HG03342 (cell line): Measurements from ENCODE around the gene CGREF1.
"Not testable (repeated sequence)": the region's sequence is repeated elsewhere in the genome, so short reads cannot be mapped to it uniquely, and the experiment has no call there.

Experiments used
- ATAC-seq: cut with Tn5 transposase; IDR thresholded peaks from one replicate; pipeline ENCODE4 v1.9.1; 2021; ENCODE audit warnings: mild to moderate bottlenecking, moderate library complexity; ENCODE audit not compliant: unreplicated experiment

The CGREF1 gene

DNA sequence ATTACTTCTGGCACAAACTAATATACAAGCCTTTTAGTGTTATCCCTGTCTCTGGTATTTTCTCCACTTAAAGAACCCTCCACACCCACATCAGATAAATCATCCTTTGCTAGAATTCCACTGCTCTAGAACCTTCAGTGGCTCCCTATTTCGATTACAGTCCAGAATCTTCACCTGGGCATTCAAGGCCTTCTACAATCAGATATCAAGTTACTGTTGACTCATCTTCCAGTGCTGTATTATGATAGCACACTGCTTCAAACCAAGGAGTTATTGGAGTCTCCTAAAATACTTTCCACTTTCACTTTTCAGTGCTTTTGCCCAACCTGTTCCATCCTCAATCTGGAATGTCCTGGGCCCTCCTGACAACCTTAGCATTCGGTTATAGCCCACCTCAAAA lies 3.4 kb downstream of the CGREF1 start:
- ATAC-seq, result no peak

DNA sequence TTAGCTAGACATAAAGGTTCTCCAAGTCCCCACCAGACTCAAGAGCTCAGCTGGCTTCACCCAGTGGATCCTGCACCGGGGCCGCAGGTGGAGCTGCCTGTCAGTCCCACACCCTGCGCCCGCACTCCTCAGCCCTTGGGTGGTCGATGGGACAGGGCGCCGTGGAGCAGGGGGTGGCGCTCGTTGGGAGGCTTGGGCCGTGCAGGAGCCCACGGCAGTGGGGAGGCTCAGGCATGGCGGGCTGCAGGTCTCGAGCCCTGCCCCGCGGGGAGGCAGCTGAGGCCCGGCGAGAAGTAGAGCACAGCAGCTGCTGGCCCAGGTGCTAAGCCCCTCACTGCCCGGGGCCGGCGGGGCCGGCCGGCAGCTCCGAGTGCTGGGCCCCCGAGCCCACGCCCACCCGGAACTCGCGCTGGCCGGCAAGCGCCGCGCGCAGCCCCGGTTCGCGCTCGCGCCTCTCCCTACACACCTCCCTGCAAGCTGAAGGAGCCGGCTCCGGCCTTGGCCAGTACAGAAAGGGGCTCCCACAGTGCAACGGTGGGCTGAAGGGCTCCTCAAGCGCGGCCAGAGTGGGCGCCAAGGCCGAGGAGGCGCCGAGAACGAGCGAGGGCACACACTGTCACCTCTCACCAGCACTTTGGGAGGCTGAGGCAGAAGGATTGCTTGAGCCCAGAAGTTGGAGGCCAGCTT lies 7.4 kb downstream of the CGREF1 start:
- ATAC-seq, result not testable (repeated sequence)

DNA sequence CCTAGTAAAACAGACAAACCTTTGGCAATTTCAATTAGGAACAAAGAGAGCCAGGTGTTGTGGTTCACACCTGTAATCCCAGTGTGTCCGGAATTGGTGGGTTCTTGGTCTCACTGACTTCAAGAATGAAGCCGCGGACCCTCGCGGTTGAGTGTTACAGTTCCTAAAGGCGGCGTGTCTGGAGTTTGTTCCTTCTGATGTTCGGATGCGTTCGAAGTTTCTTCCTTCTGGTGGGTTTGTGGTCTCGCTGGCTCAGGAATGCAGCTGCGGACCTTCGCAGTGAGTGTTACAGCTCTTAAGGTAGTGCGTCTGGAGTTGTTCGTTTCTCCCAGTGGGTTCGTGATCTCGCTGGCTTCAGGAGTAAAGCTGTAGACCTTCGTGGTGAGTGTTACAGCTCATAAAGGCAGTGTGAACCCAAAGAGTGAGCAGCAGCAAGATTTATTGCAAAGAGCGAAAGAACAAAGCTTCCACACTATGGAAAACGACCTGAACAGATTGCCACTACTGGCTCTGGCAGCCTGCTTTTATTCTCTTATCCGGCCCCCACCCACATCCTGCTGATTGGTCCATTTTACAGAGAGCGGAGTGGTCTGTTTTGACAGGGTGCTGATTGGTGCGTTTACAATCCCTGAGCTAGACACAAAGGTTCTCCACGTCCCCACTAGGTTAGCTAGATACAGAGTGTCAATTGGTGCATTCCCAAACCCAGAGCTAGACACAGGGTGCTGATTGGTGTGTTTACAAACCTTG lies 8.2 kb downstream of the CGREF1 start:
- not testable (repeated sequence) for ATAC-seq

DNA sequence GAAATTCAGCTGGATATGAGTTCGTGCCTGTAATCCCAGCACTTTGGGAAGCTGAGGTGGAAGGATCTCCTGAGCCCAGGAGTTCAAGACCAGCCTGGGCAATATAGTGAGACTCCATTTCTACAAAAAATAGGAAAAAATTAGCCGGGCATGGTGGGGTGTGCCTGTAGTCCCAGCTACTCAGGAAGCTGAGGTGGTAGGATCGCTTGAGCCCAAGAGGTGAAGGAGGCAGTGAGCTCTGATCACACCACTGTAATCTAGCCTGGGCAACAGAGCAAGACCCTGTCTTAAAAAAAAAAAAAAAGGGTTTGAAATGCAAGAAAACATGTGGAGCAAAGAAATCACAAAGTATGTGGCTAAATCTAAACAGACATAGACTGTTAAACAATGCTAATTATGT lies 9.8 kb downstream of the CGREF1 start:
- ATAC-seq, result no peak

DNA sequence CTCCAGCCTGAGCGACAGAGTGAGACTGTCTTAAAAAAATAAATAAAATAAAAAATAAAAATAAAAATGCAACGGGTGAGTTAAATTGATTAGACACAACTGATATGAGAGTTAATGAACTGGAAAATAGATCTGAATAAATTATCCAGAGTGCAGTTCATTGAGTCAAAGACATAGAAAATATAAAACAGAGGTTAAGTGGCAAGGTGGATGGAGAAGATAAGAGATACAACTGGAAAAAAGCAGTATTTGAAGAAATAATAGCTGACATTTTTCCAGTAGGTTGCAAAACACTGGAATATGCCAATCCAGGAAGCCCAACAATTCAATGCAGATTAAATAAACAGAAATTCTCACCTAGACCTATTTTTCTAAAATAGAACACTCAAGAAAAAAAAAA lies 10.7 kb downstream of the CGREF1 start:
- ATAC-seq, result no peak

DNA sequence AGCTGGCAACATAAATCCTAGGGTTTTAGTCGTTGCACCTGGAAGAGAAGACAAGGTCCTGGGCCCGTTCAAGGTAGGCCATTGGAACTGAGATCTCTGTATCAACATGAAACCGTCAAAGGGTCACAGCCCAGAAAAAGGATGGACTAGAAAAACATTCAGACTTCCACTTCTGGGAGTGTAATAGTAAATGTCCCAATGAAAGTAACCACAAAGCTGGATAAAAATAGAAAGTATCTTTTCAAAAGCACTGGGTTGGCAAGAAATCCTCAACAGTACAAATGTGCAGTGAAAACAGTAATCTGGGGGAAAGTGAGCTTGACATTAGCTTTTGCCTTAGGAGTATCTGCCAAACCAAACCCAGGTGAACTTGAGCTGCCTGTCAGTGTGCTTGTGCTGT lies 12.9 kb downstream of the CGREF1 start:
- ATAC-seq, result no peak

DNA sequence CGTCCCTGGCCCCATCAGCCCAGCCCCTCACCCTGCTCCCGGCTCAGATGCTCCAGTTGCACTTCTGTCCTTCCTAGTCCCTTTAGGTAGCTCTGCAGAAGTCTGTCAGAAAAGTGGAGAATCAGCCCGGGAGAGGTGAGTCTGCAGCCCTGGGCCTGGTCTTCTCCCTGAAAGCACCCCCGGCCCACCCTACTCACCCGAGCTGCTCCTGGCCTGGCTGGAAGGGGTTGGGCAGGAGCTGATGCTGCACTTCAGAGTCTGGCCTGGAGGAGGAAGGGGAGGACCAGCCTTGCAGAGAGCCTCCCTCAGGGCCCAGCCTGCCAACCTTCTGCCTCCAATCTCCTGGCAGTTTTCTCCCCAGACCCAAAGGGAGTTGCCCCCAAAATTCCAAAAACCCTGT lies 16.6 kb downstream of the CGREF1 start:
- ATAC-seq, result no peak

DNA sequence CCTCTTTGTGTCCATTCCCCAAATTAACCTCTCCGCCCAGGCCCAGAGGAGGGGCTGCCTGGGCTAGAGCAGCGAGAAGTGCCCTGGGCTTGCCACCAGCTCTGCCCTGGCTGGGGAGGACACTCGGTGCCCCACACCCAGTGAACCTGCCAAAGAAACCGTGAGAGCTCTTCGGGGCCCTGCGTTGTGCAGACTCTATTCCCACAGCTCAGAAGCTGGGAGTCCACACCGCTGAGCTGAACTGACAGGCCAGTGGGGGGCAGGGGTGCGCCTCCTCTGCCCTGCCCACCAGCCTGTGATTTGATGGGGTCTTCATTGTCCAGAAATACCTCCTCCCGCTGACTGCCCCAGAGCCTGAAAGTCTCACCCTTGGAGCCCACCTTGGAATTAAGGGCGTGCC lies 18.9 kb downstream of the CGREF1 start:
- ATAC-seq, result no peak

DNA sequence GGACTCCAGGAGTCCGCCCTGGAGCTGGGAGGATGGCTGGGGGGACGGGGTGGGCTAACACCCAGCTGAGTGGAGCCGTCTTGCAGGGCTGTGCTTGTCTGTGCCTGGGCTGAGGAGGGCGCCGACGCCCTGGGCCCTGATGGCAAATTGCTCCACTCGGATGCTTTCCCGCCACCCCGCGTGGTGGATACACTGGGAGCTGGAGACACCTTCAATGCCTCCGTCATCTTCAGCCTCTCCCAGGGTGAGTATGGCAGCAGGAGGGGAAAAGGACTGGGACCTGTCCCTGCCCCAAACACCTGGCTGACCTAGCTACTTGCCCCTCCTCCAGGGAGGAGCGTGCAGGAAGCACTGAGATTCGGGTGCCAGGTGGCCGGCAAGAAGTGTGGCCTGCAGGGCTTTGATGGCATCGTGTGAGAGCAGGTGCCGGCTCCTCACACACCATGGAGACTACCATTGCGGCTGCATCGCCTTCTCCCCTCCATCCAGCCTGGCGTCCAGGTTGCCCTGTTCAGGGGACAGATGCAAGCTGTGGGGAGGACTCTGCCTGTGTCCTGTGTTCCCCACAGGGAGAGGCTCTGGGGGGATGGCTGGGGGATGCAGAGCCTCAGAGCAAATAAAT lies 19.5 kb downstream of the CGREF1 start:
- ATAC-seq, result no peak

DNA sequence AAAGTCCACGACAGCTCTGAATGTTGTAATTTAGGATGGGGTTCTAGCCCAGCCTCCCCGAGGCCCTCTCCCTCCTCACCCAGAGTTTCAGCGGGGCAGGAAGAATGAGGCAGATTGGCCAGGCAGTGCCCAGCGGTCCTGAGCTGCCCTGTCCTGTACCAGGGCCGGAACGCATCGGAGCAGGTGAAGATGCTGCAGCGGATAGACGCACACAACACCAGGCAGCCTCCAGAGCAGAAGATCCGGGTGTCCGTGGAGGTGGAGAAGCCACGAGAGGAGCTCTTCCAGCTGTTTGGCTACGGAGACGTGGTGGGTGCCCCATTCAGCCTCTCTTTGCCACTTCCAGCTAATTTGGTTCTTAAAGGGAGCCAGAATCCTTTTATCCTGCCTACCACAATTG lies 21.6 kb downstream of the CGREF1 start:
- ATAC-seq, result no peak

DNA sequence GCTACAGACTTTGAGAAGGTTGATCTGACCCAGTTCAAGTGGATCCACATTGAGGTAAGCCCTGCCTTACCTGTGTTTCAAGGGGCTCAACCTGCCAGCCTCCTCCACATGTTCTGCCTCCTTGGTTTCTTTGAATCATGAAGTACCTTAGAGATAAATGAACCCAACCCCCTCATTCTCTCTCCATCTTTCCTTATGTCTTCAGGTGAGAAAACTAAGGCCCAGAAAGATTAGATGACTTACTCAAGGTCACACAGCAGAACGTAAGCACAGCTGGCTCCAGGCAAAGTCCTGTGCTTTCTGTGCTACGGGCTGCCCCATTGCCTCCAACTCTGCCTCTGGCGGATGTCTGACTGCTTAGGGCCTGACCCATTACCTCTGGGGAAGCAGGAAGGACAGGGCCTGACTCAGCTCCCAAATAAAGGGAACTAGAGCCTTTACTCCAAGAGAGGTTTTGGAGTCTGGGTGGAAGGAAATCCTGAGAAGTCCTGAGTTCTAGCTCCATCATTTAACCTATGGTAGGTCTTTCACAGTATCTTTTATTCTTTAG lies 22.1 kb downstream of the CGREF1 start:
- no peak for ATAC-seq

DNA sequence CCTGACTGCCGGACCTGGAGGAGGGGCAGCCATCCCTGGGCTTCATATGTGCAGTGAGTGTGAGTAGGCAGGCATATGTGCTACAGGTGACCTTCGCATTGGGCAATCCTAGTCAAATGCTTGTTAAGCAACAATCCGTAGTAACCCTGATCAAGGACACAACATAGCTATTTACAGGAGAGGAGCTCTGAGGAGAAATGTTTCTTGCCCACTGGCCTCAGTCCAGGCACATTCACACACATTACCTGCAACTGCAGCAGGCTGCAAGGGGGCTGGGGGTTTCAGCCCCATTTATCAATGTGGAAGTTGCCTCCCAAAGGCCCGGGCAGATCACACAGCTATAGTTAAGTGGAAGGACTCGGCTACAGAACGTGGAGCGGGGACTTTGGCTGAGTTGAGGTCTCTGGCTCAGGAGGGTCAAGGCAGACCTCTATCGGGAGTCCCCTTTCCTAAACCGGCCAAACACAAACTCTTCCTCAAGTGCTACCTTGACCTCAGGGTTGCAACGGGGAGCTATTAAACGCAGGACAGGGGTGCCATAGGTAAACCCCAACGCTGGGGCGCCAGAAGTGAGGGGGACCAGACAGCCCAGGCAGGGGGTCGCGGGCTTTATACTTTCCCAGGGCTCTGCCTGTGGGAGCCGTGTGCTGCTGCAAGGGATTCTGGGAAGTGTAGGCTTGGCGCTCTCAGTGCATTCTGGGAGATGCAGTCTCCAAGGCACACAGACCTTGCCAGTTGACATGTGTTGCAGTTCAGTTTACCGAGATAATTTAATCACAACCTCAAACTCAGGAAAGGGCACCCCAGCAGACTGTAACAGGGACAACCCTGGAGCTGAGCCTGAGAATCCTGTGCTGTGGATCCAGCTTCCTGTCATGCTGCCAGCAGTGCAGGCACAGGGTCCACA lies 22.9 kb downstream of the CGREF1 start:
- ATAC-seq, result peak; percentile 62

DNA sequence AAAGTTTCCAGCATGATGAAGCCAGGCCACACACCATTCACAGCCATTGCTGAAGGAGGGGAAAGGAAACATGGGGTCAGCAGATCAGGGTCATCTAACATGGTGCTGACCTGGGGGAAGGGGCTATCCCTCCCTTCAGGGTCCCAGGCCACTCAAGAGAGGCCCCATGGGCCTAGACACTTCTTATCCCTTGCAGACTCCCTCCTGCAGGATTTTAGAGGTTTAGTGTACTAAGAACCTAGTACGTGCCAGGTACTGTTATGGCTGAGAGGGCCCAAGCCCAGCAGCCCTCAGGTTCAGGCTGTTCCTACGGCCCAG lies 23.5 kb downstream of the CGREF1 start:
- ATAC-seq, result no peak

DNA sequence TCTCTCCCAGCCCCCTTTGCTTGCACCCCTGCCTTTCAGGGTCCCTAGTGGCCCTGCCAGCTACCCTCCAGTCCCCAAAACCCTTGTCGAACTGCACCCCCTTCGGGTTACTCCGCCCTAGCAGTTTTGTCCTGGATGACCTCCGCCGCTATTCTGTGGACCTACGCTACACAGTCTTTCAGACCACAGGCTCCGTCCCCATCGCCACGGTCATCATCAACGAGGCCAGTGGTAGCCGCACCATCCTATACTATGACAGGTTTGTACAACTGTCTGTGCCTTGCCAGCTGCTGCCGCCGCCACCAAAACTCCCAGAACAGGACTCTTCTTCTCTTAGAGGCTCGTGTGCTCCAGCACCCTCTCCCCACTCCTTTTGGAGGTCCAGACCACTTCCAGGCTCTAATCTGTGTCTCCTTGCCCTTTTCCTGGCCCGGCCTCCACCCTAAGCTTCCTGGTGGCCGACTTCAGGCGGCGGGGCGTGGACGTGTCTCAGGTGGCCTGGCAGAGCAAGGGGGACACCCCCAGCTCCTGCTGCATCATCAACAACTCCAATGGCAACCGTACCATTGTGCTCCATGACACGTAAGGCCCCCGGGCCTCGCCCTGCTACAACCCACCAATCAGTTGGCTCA lies 24.5 kb downstream of the CGREF1 start:
- ATAC-seq, result no peak

DNA sequence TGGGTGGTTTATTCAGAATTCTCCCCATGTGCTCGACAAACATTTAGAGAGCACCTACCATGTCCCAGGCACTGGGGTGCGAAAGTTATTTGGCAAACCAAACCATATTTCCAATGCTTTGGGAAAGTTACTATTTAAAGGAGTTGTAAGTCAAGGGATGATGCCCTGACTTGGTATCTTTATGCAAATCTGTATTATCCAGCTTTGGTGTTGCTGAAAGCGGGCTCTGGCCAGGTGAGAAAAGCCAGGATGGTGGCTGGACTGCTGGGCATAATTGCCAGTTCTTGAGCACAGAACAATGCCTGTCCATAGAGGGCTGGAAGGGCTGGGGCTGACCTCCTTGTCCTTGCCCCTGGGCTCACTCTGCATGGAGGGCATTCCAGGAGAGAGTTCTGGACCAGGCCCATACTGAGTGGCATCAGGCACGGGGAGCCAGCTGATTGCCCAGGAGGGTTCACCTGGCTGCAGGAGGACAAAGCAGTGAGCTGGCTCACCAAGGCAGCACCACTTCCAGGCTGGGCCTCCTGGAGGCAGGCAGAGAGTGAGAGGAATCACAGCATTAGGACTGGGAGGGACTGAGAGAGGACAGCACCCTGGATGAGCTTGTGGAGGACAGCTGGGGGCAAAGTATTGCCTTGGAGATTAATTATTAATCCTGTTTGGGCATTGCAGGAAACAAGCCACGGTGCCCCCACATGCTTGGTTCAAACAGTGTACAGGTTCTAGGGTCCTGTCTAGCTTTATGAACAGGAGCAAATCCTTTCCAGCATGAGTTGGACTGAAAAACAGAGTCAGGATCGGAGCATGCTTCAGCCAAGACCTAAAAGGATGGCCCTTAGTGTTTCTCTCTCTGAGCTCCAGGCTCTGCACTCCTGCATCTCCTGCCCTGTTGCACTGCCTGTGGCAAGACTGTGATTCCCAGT lies 25.2 kb downstream of the CGREF1 start:
- no peak for ATAC-seq

DNA sequence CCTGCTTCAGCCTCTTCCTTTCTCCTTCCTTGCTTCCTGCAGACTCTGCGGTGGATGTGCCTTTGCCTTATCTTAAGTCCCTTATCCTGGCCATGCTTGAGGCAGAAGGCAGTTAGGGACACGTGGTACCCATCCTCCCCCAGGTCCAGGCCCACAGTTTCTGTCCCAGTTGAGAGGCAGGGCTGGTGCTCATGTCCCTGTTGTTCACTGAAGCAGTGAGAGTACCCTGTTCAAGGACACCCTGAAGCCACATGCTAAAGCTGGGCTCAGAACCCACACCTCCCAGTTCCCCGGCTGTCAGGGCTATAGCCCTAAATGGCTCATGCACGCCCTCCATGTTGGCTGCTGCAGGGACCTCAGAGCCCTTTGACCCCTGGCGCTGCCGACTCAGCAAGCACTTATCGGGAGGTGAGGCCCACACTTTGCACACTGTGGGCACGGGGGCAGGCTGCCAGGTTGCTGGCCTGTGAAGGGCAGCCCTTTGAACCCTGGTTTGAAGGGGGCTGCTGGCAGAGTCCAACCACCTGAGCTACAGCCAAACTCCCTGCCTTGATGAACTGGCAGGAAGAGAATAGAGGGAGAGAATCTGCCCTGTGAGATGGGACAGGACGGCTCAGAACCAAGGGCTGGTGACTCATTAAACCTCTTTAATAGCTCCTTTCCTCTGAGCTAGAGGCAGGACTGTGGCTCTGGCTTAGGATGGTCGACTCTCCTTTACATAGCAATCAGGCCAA lies 26.1 kb downstream of the CGREF1 start:
- no peak for ATAC-seq

DNA sequence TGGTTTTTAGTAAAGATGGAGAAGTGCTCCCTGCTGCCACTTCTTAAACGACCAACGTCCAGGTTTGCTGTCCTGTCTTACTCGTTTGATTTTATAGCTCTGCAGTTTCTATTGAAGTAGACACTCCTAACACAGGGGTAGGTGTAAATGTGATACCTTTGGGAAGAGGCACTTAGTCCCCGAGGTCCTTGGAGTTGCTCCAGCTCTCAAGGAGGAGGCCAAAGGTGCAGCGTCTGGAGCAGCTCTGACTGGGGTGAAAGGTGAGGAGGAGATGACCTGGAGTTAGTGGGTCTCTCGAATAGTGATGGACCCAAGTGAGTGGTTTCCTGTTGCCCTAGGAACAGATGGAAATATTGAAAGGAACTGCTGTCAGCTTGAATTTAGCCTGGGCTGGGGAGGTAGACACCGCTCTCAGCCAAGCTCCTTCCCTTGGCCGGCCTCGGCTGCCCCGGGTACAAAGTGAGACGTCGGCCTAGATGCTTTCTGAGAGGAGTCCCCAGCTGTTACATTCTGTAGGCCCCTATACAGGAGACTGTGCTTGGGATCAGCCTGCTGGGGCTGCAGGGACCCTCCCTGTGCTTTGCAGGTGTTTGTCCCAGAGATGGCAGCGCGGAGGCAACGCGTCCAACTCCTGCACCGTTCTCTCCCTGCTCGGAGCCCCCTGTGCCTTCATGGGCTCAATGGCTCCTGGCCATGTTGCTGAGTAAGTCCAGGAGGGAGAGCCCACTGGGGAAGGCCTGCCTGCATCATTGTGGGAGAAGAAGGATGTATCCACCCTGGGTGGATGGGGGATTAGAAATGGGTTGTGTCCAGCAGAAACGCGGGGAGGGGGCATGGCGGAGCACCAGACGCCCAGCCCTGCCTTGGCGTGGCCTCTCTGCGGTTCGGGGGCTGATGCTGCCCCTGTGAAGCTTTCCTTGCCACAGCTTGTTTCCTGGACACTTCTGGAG lies 26.9 kb downstream of the CGREF1 start:
- no peak for ATAC-seq
